H9 (cell line): Measurements from ENCODE around the gene VWC2L. TPM values are rescaled to one million over a fixed set of nuclear protein-coding genes. Genes with fewer than 3 reads are reported as not detected.

Experiments used
- DNase-seq: peaks from one replicate; pipeline ENCODE4 v3.0.0-alpha.2; 2017
- H2AFZ ChIP-seq: one replicate; pipeline ENCODE4 v1.6.1; 2013; ENCODE audit warnings: mild to moderate bottlenecking, low read length, control low read depth, moderate library complexity
- H2AK5ac ChIP-seq: 2 replicates; pipeline ENCODE4 v1.6.1; 2013; ENCODE audit warnings: low read length, control low read depth, mixed read lengths; ENCODE audit not compliant: insufficient read length
- H2BK120ac ChIP-seq: one replicate; pipeline ENCODE4 v1.6.1; 2013; ENCODE audit warnings: low read depth, mild to moderate bottlenecking, low read length, control low read depth, inconsistent platforms; ENCODE audit not compliant: poor library complexity, severe bottlenecking
- H2BK12ac ChIP-seq: 2 replicates; pipeline ENCODE4 v1.6.1; 2013; ENCODE audit warnings: low read length, control low read depth, mixed read lengths, low read depth; ENCODE audit not compliant: insufficient read length
- H2BK15ac ChIP-seq: 2 replicates; pipeline ENCODE4 v1.6.1; 2013; ENCODE audit warnings: low read depth, low read length, control low read depth
- H2BK20ac ChIP-seq: one replicate; pipeline ENCODE4 v1.6.1; 2013; ENCODE audit warnings: low read depth, mild to moderate bottlenecking, low read length, control low read depth, inconsistent platforms; ENCODE audit not compliant: poor library complexity, severe bottlenecking
- H2BK5ac ChIP-seq: 2 replicates; pipeline ENCODE4 v1.6.1; 2013; ENCODE audit warnings: low read length, control low read depth, mixed read lengths; ENCODE audit not compliant: insufficient read length
- H3K14ac ChIP-seq: 2 replicates; pipeline ENCODE4 v1.6.1; 2013; ENCODE audit warnings: low read length, control low read depth; ENCODE audit not compliant: insufficient read depth
- H3K18ac ChIP-seq: 2 replicates; pipeline ENCODE4 v1.6.1; 2013; ENCODE audit warnings: low read depth, mild to moderate bottlenecking, mixed read lengths, low read length, control low read depth; ENCODE audit not compliant: insufficient read length
- H3K23ac ChIP-seq: 2 replicates; pipeline ENCODE4 v1.6.1; 2013; ENCODE audit warnings: low read length, control low read depth, mixed read lengths, low read depth; ENCODE audit not compliant: insufficient read length
- H3K23me2 ChIP-seq: 2 replicates; pipeline ENCODE4 v1.6.1; 2013; ENCODE audit warnings: low read depth, mild to moderate bottlenecking, mixed read lengths, low read length, control low read depth; ENCODE audit not compliant: insufficient read length, poor library complexity, severe bottlenecking
- H3K27ac ChIP-seq: 2 replicates; pipeline ENCODE4 v1.5.1; 2013; ENCODE audit warnings: low read length, control low read depth, mixed read lengths, low read depth; ENCODE audit not compliant: insufficient read length
- H3K27me3 ChIP-seq: 2 replicates; pipeline ENCODE4 v1.6.1; 2013; ENCODE audit warnings: low read length, control low read depth, inconsistent platforms; ENCODE audit not compliant: insufficient read depth
- H3K4ac ChIP-seq: 2 replicates; pipeline ENCODE4 v1.6.1; 2013; ENCODE audit warnings: low read depth, mild to moderate bottlenecking, control low read depth, inconsistent platforms, low read length, moderate library complexity
- H3K4me1 ChIP-seq: 2 replicates; pipeline ENCODE4 v1.6.1; 2013; ENCODE audit warnings: low read length, control low read depth, inconsistent platforms; ENCODE audit not compliant: insufficient read depth
- H3K4me2 ChIP-seq: 2 replicates; pipeline ENCODE4 v1.6.1; 2013; ENCODE audit warnings: low read length, control low read depth, mixed read lengths; ENCODE audit not compliant: insufficient read length, insufficient read depth
- H3K56ac ChIP-seq: 2 replicates; pipeline ENCODE4 v1.6.1; 2013; ENCODE audit warnings: low read depth, mild to moderate bottlenecking, mixed read lengths, low read length, control low read depth; ENCODE audit not compliant: insufficient read length
- H3K79me1 ChIP-seq: 2 replicates; pipeline ENCODE4 v1.6.1; 2013; ENCODE audit warnings: low read depth, mild to moderate bottlenecking, moderate library complexity, low read length, control low read depth, inconsistent platforms; ENCODE audit not compliant: insufficient read depth, poor library complexity, severe bottlenecking
- H3K79me2 ChIP-seq: 2 replicates; pipeline ENCODE4 v1.6.1; 2013; ENCODE audit warnings: low read length, control low read depth, inconsistent platforms; ENCODE audit not compliant: insufficient read depth
- H3K9ac ChIP-seq: 2 replicates; pipeline ENCODE4 v1.6.1; 2013; ENCODE audit warnings: low read length, control low read depth, mixed read lengths; ENCODE audit not compliant: insufficient read length; ENCODE audit errors: extremely low read depth
- H3K9me3 ChIP-seq: one replicate; pipeline ENCODE4 v1.6.1; 2013; ENCODE audit warnings: low read depth, low read length, inconsistent platforms; ENCODE audit not compliant: control insufficient read depth
- H3T11ph ChIP-seq: one replicate; pipeline ENCODE4 v1.6.1; 2013; ENCODE audit warnings: mild to moderate bottlenecking, low read length, control low read depth, inconsistent platforms
- H4K20me1 ChIP-seq: one replicate; pipeline ENCODE4 v1.6.1; 2013; ENCODE audit not compliant: control insufficient read depth, insufficient read length, insufficient read depth
- H4K5ac ChIP-seq: 2 replicates; pipeline ENCODE4 v1.6.1; 2013; ENCODE audit warnings: low read depth, mild to moderate bottlenecking, mixed read lengths, low read length, control low read depth; ENCODE audit not compliant: insufficient read length
- H4K8ac ChIP-seq: replicated peaks from 2 replicates; pipeline ENCODE4 v1.6.1; 2013; ENCODE audit warnings: low read length, control low read depth, mixed read lengths, low read depth; ENCODE audit not compliant: insufficient read length
- H4K91ac ChIP-seq: 2 replicates; pipeline ENCODE4 v1.6.1; 2013; ENCODE audit warnings: low read depth, mild to moderate bottlenecking, moderate library complexity, mixed read lengths, low read length, control low read depth; ENCODE audit not compliant: insufficient read length
- H3K27ac Mint-ChIP-seq, 3 experiments: 2 replicates in 2 of 3; 3 replicates in 1 of 3; pipeline ENCODE4 v1.8.0; 2020 to 2021; ENCODE audit warnings: mixed read lengths in 3 of 3, mild to moderate bottlenecking in 1 of 3, moderate library complexity in 1 of 3
- H3K27me3 Mint-ChIP-seq: 2 replicates; pipeline ENCODE4 v1.8.0; 2021; ENCODE audit warnings: low read depth, mild to moderate bottlenecking, moderate library complexity, mixed read lengths
- H3K36me3 Mint-ChIP-seq, 3 experiments: 2 replicates in 2 of 3; 3 replicates in 1 of 3; pipeline ENCODE4 v1.8.0; 2020 to 2021; ENCODE audit warnings: low read depth in 3 of 3, mixed read lengths in 3 of 3; ENCODE audit not compliant: insufficient read depth in 1 of 3
- H3K4me1 Mint-ChIP-seq, 2 experiments: 2 replicates each; pipeline ENCODE4 v1.8.0; 2020; ENCODE audit warnings: mixed read lengths in 2 of 2
- H3K4me3 Mint-ChIP-seq, 2 experiments: 2 replicates in 1 of 2; 3 replicates in 1 of 2; pipeline ENCODE4 v1.8.0; 2020 to 2021; ENCODE audit warnings: mild to moderate bottlenecking in 2 of 2, mixed read lengths in 2 of 2, moderate library complexity in 1 of 2
- H3K9me3 Mint-ChIP-seq, 2 experiments: 2 replicates in 1 of 2; 3 replicates in 1 of 2; pipeline ENCODE4 v1.8.0; 2020; ENCODE audit warnings: mild to moderate bottlenecking in 2 of 2, mixed read lengths in 2 of 2, moderate library complexity in 1 of 2
- WGBS: extraction: QIAGEN DNeasy Blood & Tissue Kit; methylation state at CpG from one replicate; pipeline ENCODE4 v1.1.7; 2013; ENCODE audit warnings: missing lambda C conversion rate, low lambda C conversion rate, mixed read lengths; ENCODE audit not compliant: insufficient read length; ENCODE audit errors: extremely low coverage; 5-methylcytosine and 5-hydroxymethylcytosine counted together
- total RNA-seq: library from RNA; stranded (reverse); gene quantifications from 2 replicates; pipeline ENCODE4 v1.2.1, GENCODE V29; 2021
- TF ChIP-seq, protein P1 (sequence below): fragments of 200-600 bp; sonication (generic); conservative IDR thresholded peaks from 3 replicates; pipeline ENCODE4 v1.8.0; 2021; ENCODE audit warnings: antibody characterized with exemption, mild to moderate bottlenecking

Gene VWC2L
- total RNA-seq, 1 experiment from 2014 or later: not detected

DNA sequence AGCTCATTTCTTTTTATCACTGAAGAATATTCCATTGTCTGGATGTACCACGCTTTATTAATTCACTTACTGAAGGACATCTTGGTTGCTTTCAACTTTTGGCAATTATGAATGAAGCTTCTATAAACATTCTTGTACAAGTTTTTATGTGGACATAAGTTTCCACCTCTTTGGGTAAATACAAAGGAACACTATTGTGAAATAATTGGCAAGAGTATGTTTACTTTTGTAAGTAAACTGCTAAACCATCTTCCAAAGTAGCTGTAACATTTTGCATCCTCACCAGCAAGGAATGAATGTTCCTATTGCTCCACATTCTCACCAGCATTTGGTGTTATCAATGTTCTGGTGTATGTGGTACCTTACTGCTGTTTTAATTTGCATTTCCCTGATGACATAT, 15.8 kb upstream of the VWC2L start:
- Mint-ChIP-seq H3K36me3 (no peaks in the 10 kb centered on the region), H3K27ac (no peak overlapping the region), H3K27me3 (no peaks in the 10 kb centered on the region), H3K9me3 (no peaks in the 10 kb centered on the region), H3K4me3 (no peak overlapping the region), H3K4me1 (no peaks in the 10 kb centered on the region)
- Histone ChIP-seq H2BK20ac (no peak overlapping the region), H4K91ac (no peak overlapping the region), H3K4me2 (no peak overlapping the region), H3K9ac (no peak overlapping the region), H3K18ac (no peak overlapping the region), H3K4me1 (no peaks in the 10 kb centered on the region), H3K23me2 (no peaks in the 10 kb centered on the region), H3K56ac (no peak overlapping the region), H3K27ac (no peak overlapping the region), H3K27me3 (no peaks in the 10 kb centered on the region), H3T11ph (no peak overlapping the region), H3K14ac (no peak overlapping the region), H2AK5ac (no peak overlapping the region), H4K5ac (no peak overlapping the region), H3K4ac (no peak overlapping the region), H2BK5ac (no peak overlapping the region), H4K8ac (no peak overlapping the region), H4K20me1 (no peaks in the 10 kb centered on the region), H2BK15ac (no peak overlapping the region), H2BK12ac (no peak overlapping the region), H3K9me3 (no peaks in the 10 kb centered on the region), H3K23ac (no peak overlapping the region), H3K79me1 (no peaks in the 10 kb centered on the region), H3K79me2 (no peaks in the 10 kb centered on the region), H2AFZ (no peak overlapping the region), H2BK120ac (no peak overlapping the region)
- TF ChIP-seq, protein P1, sequence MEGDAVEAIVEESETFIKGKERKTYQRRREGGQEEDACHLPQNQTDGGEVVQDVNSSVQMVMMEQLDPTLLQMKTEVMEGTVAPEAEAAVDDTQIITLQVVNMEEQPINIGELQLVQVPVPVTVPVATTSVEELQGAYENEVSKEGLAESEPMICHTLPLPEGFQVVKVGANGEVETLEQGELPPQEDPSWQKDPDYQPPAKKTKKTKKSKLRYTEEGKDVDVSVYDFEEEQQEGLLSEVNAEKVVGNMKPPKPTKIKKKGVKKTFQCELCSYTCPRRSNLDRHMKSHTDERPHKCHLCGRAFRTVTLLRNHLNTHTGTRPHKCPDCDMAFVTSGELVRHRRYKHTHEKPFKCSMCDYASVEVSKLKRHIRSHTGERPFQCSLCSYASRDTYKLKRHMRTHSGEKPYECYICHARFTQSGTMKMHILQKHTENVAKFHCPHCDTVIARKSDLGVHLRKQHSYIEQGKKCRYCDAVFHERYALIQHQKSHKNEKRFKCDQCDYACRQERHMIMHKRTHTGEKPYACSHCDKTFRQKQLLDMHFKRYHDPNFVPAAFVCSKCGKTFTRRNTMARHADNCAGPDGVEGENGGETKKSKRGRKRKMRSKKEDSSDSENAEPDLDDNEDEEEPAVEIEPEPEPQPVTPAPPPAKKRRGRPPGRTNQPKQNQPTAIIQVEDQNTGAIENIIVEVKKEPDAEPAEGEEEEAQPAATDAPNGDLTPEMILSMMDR: no peak
- DNase-seq: no peak
- no CpG with 5 or more reads among the region's 1 CpG for WGBS
